ENCODE data around the gene CCNI2.

Gene CCNI2

GRCh38 chr5:132787076-132787475 is 39.9 kb downstream of the CCNI2 start:
- intact Hi-C loops (cut with DNase I; ENCODE audit: low total_unique reads), result no loop called here
- Histone ChIP-seq H3K4me3 (no peak overlapping the region), H3K9me3 (no peaks in the 10 kb centered on the region), H3K27ac (no peak overlapping the region), H3K4me1 (peaks cover 0 to 4% (median under 1%) of the 10 kb centered on the region in 4 donors), H3K27me3 (no peaks in the 10 kb centered on the region), H3K36me3 (no peaks in the 10 kb centered on the region)
- no peak for TF ChIP-seq CTCF (IDR thresholded peaks at IDR 0.05)
- no peak for DNase-seq

GRCh38 chr5:132788508-132788907 is 41.3 kb downstream of the CCNI2 start:
- H3K27ac ChIP-seq, result no peak overlapping the region
- intact Hi-C loops (cut with DNase I; ENCODE audit: low total_unique reads), result no loop called here
- no peak for DNase-seq

GRCh38 chr5:132788990-132789886 is 42.0 kb downstream of the CCNI2 start:
- no peaks in the 10 kb centered on the region for H3K36me3 ChIP-seq
- H3K27ac ChIP-seq, result no peak overlapping the region
- H3K4me3 ChIP-seq, result no peak overlapping the region
- TF ChIP-seq CTCF (IDR thresholded peaks at IDR 0.05), result no peak
- peaks cover 0 to 4% (median 0%) of the 10 kb centered on the region in 4 donors for H3K4me1 ChIP-seq
- no peak for DNase-seq
- intact Hi-C loops (cut with DNase I; ENCODE audit: low total_unique reads), result no loop called here
- no peaks in the 10 kb centered on the region for H3K9me3 ChIP-seq
- H3K27me3 ChIP-seq, result no peaks in the 10 kb centered on the region

More at GRCh38 chr5:132788508-132788907, 41.3 kb downstream of the CCNI2 start:
- Histone ChIP-seq H3K4me1 (peaks cover 0 to 4% (median 0%) of the 10 kb centered on the region in 4 donors), H3K9me3 (no peaks in the 10 kb centered on the region), H3K27me3 (no peaks in the 10 kb centered on the region), H3K36me3 (no peaks in the 10 kb centered on the region), H3K4me3 (no peak overlapping the region)
- no peak for TF ChIP-seq CTCF (IDR thresholded peaks at IDR 0.05)

GRCh38 chr5:132790201-132790865 is 43.1 kb downstream of the CCNI2 start:
- peaks cover 0 to 4% (median 0%) of the 10 kb centered on the region in 4 donors for H3K4me1 ChIP-seq
- no peaks in the 10 kb centered on the region for H3K36me3 ChIP-seq
- no peaks in the 10 kb centered on the region for H3K27me3 ChIP-seq
- H3K27ac ChIP-seq, result no peak overlapping the region
- no peak for DNase-seq
- no peak for TF ChIP-seq CTCF (IDR thresholded peaks at IDR 0.05)
- H3K4me3 ChIP-seq, result no peak overlapping the region
- intact Hi-C loops (cut with DNase I; ENCODE audit: low total_unique reads), result no loop called here
- H3K9me3 ChIP-seq, result no peaks in the 10 kb centered on the region

- no peak for DNase-seq
- intact Hi-C loops (cut with DNase I; ENCODE audit: low total_unique reads), result no loop called here
- Histone ChIP-seq H3K27me3 (peaks cover 0 to 3% of the 10 kb centered on the region in 2 donors), H3K36me3 (no peaks in the 10 kb centered on the region), H3K4me3 (no peak overlapping the region), H3K9me3 (no peaks in the 10 kb centered on the region), H3K4me1 (peaks cover 0 to 4% (median 0%) of the 10 kb centered on the region in 4 donors), H3K27ac (no peak overlapping the region)
- no peak for TF ChIP-seq CTCF (IDR thresholded peaks at IDR 0.05)
These were observed 43.8 kb downstream of the CCNI2 start for GRCh38 chr5:132791026-132791425.

All from tibial artery (tissue), 4 donors.